ENCODE data around the gene PPP1R2.
A peak's percentile ranks its signal among the peaks of the same experiment; 100 is the strongest.
"Not testable (repeated sequence)": the region's sequence is repeated elsewhere in the genome, so short reads cannot be mapped to it uniquely, and the experiment has no call there.

PPP1R2 gene

DNA sequence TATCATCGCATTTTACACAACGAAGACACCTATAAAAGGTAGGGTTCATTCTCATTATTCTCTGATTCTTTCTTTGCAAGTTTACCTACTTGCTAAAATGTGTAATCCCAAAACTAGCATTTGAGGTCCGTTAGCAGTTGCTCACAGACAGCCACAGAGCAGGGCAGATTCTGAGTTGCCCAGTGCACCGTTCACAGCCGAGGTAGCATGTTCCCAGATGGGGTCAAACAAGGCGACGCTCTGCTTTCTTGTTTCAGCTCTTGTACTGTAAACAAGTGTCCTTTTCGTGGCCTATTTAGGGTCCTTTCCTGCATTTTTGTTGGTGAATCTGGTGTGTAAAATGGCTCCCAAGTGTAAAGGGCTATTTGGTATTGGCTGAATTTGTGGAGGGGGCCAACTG is 3.1 kb downstream of the PPP1R2 start:
- DNase-seq (ENCODE audit: insufficient read length, low spot score) (no peak), FAIRE-seq (no peak)

DNA sequence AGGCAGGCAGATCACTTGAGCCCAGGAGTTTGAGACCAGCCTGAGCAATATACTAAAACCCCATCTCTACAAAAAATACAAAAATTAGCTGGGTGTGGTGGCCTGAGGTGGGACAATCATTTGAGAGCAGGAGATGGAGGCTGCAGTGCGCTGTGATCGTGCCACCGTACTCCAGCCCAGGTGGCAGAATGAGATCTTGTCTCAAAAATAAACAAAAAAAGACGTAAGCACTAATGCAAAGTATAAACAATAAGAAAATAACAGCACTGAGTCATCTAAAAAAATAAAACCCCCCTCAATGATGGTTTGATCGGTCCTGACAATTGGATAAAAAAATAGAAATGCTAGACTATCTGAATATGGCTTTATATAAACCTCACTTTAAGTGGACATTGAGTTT is 3.6 kb downstream of the PPP1R2 start:
- FAIRE-seq: no peak
- no peak for DNase-seq (ENCODE audit: insufficient read length, low spot score)

DNA sequence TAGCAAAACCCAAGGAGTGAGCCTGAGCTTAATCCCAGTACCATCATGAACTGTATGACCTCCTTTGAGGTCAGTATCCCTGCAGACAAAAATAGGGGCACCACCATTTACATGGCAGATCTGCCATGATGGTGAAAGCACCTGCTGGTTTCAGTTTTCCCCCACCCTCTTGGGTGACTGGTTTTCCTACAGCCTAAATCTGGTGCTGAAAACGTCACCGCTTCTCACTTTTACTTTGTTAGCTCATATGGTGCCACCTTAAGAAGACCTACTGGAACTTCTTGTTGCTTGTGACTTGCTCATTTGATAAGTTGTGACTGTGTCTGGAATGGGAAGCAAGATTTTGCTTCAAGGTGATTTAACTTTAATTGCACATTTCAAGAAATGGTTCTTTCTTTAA is 5.1 kb downstream of the PPP1R2 start:
- FAIRE-seq (no peak), DNase-seq (ENCODE audit: insufficient read length, low spot score) (no peak)

DNA sequence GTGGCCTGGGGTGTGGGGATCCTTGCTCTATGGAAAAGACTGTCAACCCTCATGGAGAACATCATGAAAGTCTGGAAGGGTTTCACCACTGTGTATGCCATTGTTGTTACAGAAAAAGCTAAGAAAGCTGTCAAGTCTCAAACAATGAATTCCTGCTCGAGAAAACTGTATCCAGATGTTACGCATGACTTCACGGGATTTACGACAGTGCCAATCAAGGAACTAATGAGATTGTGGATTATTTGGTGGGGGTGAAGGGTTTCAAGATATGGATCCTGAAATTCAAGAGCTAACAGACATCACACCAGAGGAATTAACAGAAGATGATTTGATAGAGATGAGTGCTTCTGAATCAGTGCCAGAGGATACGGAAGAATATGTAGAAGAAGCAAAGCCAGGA is 7.8 kb downstream of the PPP1R2 start:
- FAIRE-seq: no peak

DNA sequence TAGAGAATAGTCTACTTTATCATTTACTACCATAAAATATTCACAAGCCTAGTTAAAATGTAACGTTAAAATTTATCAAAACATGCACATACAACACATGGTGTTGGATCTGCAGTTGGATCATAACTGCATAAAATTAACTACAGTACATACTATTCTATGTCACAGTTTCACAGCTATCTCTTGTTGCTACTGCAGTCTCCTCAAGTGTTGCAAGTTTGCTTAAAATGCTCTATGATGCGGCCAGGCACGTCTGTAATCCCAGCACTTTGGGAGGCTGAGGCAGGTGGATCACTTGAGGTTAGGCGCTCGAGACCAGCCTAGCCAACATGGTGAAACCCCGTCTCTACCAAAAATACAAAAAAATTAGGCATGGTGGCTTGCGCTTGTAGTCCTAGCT is 10.3 kb downstream of the PPP1R2 start:
- FAIRE-seq (no peak), DNase-seq (ENCODE audit: insufficient read length, low spot score) (no peak)

More for the DNA sequence above, 7.8 kb downstream of the PPP1R2 start:
- no peak for DNase-seq (ENCODE audit: insufficient read length, low spot score)

DNA sequence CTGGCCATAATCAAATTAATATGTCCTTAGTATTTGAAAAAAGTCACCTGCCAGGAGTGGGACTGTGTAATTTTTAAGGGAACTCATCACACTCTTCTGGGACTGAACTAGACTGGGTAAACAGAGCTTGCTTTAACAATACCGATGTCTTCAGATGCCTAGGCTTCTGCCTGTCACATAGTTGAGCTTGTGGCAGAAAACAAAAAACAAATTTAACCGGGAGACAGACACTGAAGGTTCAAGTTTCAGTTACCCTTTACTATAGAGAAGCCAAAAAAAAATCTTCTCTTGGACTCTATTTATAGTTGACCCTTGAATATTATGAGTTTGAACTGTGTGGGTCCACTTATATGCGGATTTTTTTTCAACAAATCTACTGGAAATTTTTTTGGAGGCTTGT is 10.8 kb downstream of the PPP1R2 start:
- DNase-seq (ENCODE audit: insufficient read length, low spot score) (no peak), FAIRE-seq (no peak)

DNA sequence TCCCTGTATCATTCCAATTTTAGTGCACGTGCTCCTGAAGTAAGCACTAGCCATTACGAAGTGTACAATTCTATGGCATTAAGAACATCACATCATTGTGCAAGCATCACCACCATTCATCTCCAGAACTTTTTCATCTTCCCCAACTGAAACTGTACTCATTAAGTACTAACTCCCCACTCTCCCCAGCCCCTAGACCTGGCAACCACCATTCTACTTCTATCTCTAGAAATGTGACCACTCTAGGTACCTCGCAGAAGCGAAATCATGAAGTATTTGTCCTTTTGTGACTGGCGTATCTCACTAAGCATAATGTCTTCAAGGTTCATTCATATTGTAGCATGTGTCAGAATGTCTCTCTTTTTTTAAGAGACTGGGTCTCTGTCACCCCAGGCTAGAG is 11.4 kb downstream of the PPP1R2 start:
- no peak for DNase-seq (ENCODE audit: insufficient read length, low spot score)
- FAIRE-seq: no peak

DNA sequence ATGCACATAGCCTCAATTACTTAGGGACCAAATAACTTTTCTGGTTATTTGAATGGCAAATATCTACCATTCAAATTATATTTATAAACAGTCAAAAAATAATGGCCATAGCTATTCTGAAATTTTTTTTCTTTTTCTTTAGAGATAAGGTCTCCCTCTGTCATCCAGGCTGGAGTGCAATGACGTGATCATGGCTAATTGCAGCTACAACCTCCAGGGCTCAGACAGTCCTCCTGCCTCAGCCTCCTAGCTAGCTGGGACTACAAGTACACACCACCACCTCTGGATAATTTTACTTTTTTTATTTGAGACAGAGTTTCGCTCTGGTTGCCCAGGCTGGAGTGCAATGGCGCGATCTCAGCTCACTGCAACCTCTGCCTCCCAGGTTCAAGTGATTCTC is 16.6 kb downstream of the PPP1R2 start:
- no peak for FAIRE-seq
- DNase-seq (ENCODE audit: insufficient read length, low spot score): no peak

GRCh38 chr3:195524171-195524896 is 18.8 kb downstream of the PPP1R2 start:
- DNase-seq (ENCODE audit: insufficient read length, low spot score) (no peak), FAIRE-seq (no peak)

DNA sequence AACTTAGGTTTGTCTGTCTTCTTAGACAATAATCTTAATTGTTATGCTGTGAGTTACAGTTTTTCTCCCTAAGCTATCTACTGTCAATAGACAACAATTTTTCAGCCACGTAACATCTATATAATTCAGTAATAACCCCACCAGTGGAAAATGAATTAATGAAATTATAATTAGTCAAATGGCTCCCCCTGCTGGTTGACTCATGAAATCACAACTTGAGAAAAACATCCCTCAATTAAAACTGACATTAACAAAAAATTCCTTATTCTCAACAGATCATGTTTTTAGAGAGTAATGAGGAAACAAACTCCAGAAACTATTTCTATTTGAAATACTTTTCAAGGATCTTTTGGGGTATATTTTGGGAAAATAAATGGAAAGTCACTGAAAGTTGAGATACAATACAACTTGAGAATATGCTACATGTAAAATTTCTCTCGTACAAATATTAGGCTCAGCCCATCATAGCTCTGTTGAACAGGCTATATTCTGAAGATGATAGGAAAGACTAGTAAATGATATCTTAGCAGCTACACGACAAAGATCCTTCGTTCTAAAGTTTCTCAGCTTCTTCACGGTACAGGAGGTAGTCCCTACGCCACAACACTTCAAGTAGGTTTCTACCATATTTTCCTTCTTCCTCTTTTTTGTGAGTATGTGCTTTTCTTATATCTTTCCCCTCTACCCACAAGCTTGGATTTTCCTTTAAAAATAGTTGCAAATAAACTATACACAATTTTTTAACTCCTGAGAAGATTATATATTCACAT is 20.7 kb downstream of the PPP1R2 start:
- peak; percentile 51 for DNase-seq (ENCODE audit: insufficient read length, low spot score)
- FAIRE-seq: no peak

GRCh38 chr3:195517030-195517429 is 26.1 kb downstream of the PPP1R2 start:
- DNase-seq (ENCODE audit: insufficient read length, low spot score): no peak
- no peak for FAIRE-seq

- not testable (repeated sequence) for DNase-seq (ENCODE audit: insufficient read length, low spot score); FAIRE-seq
These were observed 28.4 kb downstream of the PPP1R2 start for GRCh38 chr3:195514610-195515235.

DNA sequence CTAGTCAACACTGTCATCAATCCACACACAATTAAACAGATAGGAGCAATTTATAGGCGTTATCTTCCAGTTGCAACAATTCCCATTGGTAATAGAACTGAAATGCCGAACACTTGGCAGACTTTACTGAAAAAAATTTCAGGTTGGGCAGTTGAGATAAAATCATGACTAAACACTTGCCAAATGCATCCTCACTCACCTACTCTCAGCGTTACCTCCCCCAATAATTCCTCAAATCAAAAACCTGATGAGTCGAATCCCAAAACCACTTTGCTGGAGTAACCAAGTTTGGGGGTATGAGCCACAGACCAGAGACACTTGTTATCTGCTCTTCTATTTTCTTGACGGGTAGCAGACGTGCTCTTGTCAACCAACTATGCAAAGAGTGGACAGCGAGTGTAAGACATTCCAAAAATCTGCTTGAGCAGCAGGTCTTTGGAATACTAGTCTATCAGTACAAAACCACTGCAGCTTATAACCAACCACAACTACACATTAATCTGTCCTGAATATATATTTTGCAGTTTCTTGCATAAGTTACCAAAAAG is 30.3 kb downstream of the PPP1R2 start:
- FAIRE-seq (no peak), DNase-seq (ENCODE audit: insufficient read length, low spot score) (no peak)

DNA sequence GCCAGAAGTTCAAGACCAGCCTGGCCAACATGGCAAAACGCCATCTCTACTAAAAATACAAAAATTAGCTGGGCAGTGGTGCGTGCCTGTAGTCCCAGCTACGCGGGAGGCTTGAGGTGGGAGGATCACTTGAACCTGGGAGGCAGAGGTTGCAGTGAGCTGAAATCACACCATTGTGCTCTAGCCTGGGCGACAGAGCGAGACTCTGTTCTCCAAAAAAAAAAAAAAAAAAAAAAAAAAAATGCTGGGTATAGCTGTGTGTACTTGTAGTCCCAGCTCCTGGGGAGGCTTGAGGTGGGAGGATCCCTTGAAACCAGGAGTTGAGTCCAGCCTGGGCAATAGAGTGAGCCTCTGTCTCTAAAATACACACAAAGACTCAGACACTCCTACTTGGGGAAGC is 32.0 kb downstream of the PPP1R2 start:
- FAIRE-seq (no peak), DNase-seq (ENCODE audit: insufficient read length, low spot score) (no peak)

DNA sequence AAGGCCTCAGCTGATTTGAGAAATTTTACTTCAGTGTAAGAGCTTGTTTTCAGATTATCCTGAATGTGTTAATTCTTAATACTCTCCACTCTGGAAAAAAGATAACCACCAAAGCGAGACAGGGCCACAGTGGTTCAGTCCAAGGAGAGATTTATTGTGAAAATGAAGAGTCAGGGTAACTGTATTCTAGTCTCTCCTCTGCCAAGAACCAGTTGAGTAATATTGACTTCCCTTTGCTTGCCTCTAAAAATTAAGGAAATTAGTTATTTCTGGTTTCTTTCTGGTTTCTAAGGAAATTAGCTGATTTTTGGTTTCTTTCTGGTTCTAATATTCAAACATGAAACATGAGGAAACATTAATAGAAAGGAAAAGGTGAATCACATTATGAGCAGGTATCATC is 34.9 kb downstream of the PPP1R2 start:
- FAIRE-seq (no peak), DNase-seq (ENCODE audit: insufficient read length, low spot score) (no peak)

DNA sequence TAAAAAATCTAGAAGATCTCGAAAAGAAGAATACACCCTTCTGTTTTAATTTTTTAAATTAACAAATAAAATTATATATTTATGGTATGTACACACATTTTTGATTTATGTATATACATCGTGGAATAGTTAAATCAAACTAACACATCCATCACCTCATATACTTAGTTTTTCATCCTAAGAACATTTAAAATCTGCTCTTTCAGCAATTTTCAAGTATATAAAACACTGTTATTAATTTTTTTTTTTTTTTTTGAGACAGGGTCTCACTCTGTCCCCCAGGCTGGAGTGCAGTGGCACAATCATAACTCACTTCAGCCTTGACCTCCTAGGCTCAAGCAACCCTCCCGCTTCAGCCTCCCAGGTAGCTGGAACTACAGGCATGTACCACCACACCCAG is 67.5 kb downstream of the PPP1R2 start:
- DNase-seq (ENCODE audit: insufficient read length, low spot score) (no peak), FAIRE-seq (no peak)

GRCh38 chr3:195475116-195475515 is 68.0 kb downstream of the PPP1R2 start:
- DNase-seq (ENCODE audit: insufficient read length, low spot score); FAIRE-seq: not testable (repeated sequence)

GRCh38 chr3:195468841-195469240 is 74.3 kb downstream of the PPP1R2 start:
- FAIRE-seq (no peak), DNase-seq (ENCODE audit: insufficient read length, low spot score) (no peak)

DNA sequence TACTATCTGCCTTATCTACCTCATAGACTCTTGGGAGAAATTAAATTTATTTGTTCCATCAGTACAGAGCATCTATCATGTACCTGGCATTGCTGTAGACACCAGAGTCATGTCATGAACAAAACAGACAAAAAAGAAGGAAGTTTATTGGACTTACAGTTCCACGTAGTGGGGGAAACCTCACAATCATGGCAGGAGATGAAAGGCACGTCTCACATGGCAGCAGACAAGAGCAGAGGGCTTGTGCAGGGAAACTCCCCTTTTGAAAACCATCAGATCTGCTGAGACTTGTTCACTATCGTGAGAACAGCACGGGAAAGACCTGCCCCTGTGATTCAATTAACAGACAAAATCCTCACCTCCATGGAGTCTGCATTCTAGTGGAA is 74.7 kb downstream of the PPP1R2 start:
- no peak for FAIRE-seq

GRCh38 chr3:195467641-195468390 is 75.3 kb downstream of the PPP1R2 start:
- FAIRE-seq (no peak), DNase-seq (ENCODE audit: insufficient read length, low spot score) (no peak)

More for the DNA sequence above, 74.7 kb downstream of the PPP1R2 start:
- DNase-seq (ENCODE audit: insufficient read length, low spot score): no peak

DNA sequence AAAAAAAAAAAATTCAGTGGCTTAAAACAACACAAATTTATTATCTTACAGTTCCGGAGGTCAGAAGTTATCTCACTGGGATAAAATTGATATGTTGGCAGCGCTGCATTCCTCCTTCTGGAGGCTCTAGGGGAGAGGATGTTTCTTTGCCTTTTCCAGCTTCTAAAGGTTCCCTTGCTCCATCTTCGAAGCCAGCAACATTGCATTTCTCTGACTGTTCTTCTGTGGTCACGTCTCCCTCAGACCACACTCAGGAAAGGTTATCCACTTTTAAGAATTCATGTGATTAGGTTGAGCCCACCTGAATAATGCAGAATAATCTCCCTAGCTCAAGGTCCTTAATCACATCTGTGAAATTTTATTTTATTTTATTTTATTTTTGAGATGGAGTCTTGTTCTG is 76.9 kb downstream of the PPP1R2 start:
- no peak for FAIRE-seq
- no peak for DNase-seq (ENCODE audit: insufficient read length, low spot score)

Measured in HTR-8/SVneo (cell line).